Measurements from ENCODE around the gene FBP2. TPM values are rescaled to one million over a fixed set of nuclear protein-coding genes. Genes with fewer than 3 reads are reported as not detected.
"Not testable (repeated sequence)": the region's sequence is repeated elsewhere in the genome, so short reads cannot be mapped to it uniquely, and the experiment has no call there.

Gene FBP2
- total and polyA plus RNA-seq, 2 donors (not counting 1 experiment from before 2014, with no cell fraction given), result not detected

GRCh38 chr9:94545940-94546339, 47.7 kb downstream of the FBP2 start:
- H3K9me3 Mint-ChIP-seq (ENCODE audit: insufficient read depth), result no peaks in the 10 kb centered on the region
- no peak overlapping the region for H3K4me2 ChIP-seq (replicated peaks; ENCODE audit: low read depth, low read length, poor library complexity, severe bottlenecking)
- no peaks in the 10 kb centered on the region for H3K36me3 ChIP-seq (replicated peaks in 1 of 2; ENCODE audit: control extremely low read depth in 1 of 2, control insufficient read depth in 1 of 2, extremely low read depth in 1 of 2, insufficient read depth in 2 of 2, low read length in 1 of 2)
- DNase-seq (no peak), ATAC-seq (ENCODE audit: low read depth) (no peak)
- ChIA-PET CTCF (no interaction called here), POLR2A (no interaction called here)
- no peak overlapping the region for H3K4me3 Mint-ChIP-seq
- no peaks in the 10 kb centered on the region for H3K4me1 Mint-ChIP-seq
- WGBS (ENCODE audit: insufficient coverage), result no CpG with 5 or more reads among the region's 1 CpG
- no peak overlapping the region for H3K4me3 ChIP-seq (ENCODE audit: control extremely low read depth in 1 of 5, extremely low read depth in 1 of 5, insufficient read depth in 1 of 5, low read depth in 2 of 5, low read length in 4 of 5)
- no peak for TF ChIP-seq EZH2 (IDR thresholded peaks at IDR 0.05; ENCODE audit: borderline replicate concordance, insufficient read depth, low read depth, low read length, poor library complexity, severe bottlenecking)
- TF ChIP-seq CTCF (IDR thresholded peaks at IDR 0.05), result no peak
- H3K27me3 ChIP-seq (replicated peaks in 1 of 4; ENCODE audit: control extremely low read depth in 1 of 4, control insufficient read depth in 3 of 4, insufficient read depth in 4 of 4, low read length in 3 of 4), result peaks cover 0 to 5% (median 0%) of the 10 kb centered on the region in 4 experiments
- H3K9ac ChIP-seq (ENCODE audit: low read length), result no peak overlapping the region
- H3K79me2 ChIP-seq (ENCODE audit: control insufficient read depth, insufficient read depth, low read length), result no peaks in the 10 kb centered on the region
- peaks cover 14% of the 10 kb centered on the region for H3K27me3 Mint-ChIP-seq
- no peaks in the 10 kb centered on the region for H3K9me3 ChIP-seq (ENCODE audit: control extremely low read depth in 1 of 3, control insufficient read depth in 2 of 3, insufficient read depth in 1 of 3, low read length in 2 of 3)
- H3K27ac Mint-ChIP-seq, result no peak overlapping the region
- no peaks in the 10 kb centered on the region for H3K4me1 ChIP-seq (ENCODE audit: control insufficient read depth in 2 of 2, insufficient read depth in 2 of 2, low read length in 2 of 2)
- no peaks in the 10 kb centered on the region for H4K20me1 ChIP-seq (ENCODE audit: control insufficient read depth, insufficient read depth, low read length, poor library complexity, severe bottlenecking)
- H2AFZ ChIP-seq (ENCODE audit: insufficient read depth, low read depth, low read length, poor library complexity, severe bottlenecking), result no peak overlapping the region
- no peak overlapping the region for H3K27ac ChIP-seq (ENCODE audit: low read length in 2 of 2)
- intact Hi-C loops (cut with micrococcal nuclease), result no loop called here

- POLR2A ChIA-PET; CTCF ChIA-PET; H3K27ac ChIP-seq (ENCODE audit: low read length in 2 of 2); H4K20me1 ChIP-seq (ENCODE audit: control insufficient read depth, insufficient read depth, low read length, poor library complexity, severe bottlenecking); H3K4me3 ChIP-seq (ENCODE audit: control extremely low read depth in 1 of 5, extremely low read depth in 1 of 5, insufficient read depth in 1 of 5, low read depth in 2 of 5, low read length in 4 of 5); H3K4me1 Mint-ChIP-seq; H3K9me3 Mint-ChIP-seq (ENCODE audit: insufficient read depth); H3K4me2 ChIP-seq (replicated peaks; ENCODE audit: low read depth, low read length, poor library complexity, severe bottlenecking); H3K4me1 ChIP-seq (ENCODE audit: control insufficient read depth in 2 of 2, insufficient read depth in 2 of 2, low read length in 2 of 2); H3K4me3 Mint-ChIP-seq; H3K9ac ChIP-seq (ENCODE audit: low read length); H3K9me3 ChIP-seq (ENCODE audit: control extremely low read depth in 1 of 3, control insufficient read depth in 2 of 3, insufficient read depth in 1 of 3, low read length in 2 of 3); DNase-seq; H3K79me2 ChIP-seq (ENCODE audit: control insufficient read depth, insufficient read depth, low read length); H3K27me3 ChIP-seq (replicated peaks in 1 of 4; ENCODE audit: control extremely low read depth in 1 of 4, control insufficient read depth in 3 of 4, insufficient read depth in 4 of 4, low read length in 3 of 4); H3K36me3 ChIP-seq (replicated peaks in 1 of 2; ENCODE audit: control extremely low read depth in 1 of 2, control insufficient read depth in 1 of 2, extremely low read depth in 1 of 2, insufficient read depth in 2 of 2, low read length in 1 of 2); H2AFZ ChIP-seq (ENCODE audit: insufficient read depth, low read depth, low read length, poor library complexity, severe bottlenecking); H3K27ac Mint-ChIP-seq; intact Hi-C loops (cut with micrococcal nuclease); ATAC-seq (ENCODE audit: low read depth): not testable (repeated sequence)
- no CpG with 5 or more reads among the region's 5 CpGs for WGBS (ENCODE audit: insufficient coverage)
- H3K27me3 Mint-ChIP-seq, result peaks cover 10% of the 10 kb centered on the region
Observed at GRCh38 chr9:94544335-94544734, 49.3 kb downstream of the FBP2 start.

All from B cell (primary cell).